ENCODE measurements around the gene SUGCT.
"Not testable (repeated sequence)": the region's sequence is repeated elsewhere in the genome, so short reads cannot be mapped to it uniquely, and the experiment has no call there.

Gene SUGCT

GRCh38 chr7:40199076-40199802 is 64.4 kb downstream of the SUGCT start:
- DNase-seq (ENCODE audit: low read depth, low spot score): peak; percentile 45

GRCh38 chr7:40200791-40201190 is 66.0 kb downstream of the SUGCT start:
- DNase-seq (ENCODE audit: low read depth, low spot score): peak; percentile 43

DNA sequence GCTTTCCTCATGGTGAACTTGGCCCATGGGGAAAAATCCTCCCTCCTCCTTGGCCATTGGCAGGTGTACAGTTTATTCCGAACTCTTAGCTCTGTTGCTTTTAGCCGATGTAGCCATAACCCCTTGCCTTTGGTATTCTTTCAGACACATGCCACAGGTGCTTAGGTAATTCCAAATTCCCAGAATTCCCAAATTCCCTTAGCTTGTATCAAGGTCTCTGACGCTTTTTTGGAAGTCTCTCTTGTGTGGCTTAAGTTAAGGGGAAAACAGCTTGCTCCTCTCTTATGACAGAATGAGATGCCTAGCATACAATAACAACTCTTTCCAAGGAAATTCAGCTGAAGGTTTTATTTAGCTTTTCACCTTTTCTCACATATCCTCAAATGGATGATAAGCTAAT is 68.0 kb downstream of the SUGCT start:
- no peak for DNase-seq (ENCODE audit: low read depth, low spot score)

GRCh38 chr7:40204581-40204980 is 69.8 kb downstream of the SUGCT start:
- no peak for DNase-seq (ENCODE audit: low read depth, low spot score)

DNA sequence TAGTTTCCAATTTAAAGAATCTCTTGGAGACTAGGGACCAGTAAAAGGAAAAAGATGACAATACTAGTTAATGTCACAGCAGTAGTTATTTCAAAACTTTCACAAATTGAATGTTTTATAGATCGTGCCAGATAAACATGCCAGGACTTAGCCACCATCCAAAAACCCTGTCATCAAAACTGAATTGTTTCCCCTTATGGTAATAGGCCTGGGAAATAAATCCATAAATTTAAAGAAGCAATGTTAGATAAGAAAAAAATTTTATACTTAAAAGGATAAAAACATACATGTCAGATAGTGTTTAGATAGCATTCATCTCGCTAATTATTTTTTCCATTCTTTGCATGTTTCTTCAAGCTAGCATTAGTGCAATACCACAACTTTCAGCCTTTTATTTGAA is 71.2 kb downstream of the SUGCT start:
- DNase-seq (ENCODE audit: low read depth, low spot score): no peak

DNA sequence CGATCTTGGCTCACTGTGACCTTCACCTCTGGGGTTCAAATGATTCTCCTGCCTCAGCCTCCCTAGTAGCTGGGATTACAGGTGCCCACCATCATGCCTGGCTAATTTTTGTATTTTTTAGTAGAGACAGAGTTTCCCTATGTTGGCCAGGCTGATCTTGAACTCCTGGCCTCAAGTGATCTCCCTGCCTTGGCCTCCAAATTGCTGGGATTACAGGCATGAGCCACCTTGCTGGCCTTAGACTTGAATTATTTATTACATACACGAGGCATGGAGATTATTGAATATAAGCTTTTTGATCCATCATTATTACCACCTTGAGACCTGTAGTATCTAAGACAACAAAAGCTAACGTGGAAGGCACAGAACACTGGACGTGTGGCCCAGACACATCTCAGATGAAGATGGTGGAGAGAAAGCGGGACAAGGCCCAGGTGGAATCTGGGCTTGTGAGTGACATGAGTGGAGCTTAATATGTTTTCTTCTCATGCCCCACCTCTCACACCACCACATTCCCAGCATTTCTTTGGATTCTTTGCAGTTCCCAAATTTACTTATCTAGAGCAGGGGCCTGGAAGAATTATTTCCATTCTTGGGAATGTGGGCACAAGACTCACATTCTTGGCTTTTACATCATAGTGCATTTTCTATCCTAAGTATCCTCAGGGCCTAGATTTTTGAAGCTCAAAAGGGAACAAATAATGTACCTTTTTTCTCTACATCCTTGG is 76.6 kb downstream of the SUGCT start:
- no peak for DNase-seq (ENCODE audit: low read depth, low spot score)

DNA sequence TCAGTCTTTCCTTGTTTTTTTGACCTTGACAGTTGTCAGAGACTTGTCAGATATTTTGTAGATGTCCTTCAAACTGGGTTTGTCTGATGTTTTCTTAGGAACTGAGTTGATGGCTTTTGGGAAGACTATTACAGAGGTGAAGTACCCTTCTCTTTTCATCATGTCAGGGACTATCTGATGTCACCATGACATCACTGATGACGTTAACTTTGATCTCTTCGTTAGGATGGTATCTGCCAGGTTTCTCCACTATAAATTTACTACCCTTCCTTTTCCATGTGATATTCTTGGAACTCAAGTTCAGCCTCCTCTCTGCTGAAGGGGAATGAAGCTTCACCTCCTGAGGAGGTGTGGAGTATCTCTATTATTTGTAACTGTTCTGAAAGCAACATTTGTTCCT is 78.5 kb downstream of the SUGCT start:
- no peak for DNase-seq (ENCODE audit: low read depth, low spot score)

DNA sequence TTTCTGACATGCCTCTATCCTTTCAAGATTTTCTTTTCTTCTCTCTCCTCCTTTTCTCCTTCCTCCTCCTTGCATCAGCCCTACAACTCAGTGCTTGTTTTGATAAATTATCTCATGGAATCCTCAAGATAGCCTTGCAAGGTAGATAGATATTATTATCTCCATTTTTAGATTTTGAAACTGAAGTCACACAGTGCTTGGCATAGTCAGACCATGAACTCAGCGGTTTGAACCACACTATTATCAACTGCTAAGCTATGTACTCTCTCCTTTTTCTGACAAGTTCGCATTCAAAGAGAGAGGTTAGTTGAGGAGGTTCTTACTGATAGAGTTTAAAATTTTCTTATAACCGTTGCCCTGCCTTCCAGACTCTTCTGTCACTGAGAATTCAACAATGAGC is 79.1 kb downstream of the SUGCT start:
- DNase-seq (ENCODE audit: low read depth, low spot score): no peak

GRCh38 chr7:40218612-40219011 is 83.8 kb downstream of the SUGCT start:
- DNase-seq (ENCODE audit: low read depth, low spot score): not testable (repeated sequence)

DNA sequence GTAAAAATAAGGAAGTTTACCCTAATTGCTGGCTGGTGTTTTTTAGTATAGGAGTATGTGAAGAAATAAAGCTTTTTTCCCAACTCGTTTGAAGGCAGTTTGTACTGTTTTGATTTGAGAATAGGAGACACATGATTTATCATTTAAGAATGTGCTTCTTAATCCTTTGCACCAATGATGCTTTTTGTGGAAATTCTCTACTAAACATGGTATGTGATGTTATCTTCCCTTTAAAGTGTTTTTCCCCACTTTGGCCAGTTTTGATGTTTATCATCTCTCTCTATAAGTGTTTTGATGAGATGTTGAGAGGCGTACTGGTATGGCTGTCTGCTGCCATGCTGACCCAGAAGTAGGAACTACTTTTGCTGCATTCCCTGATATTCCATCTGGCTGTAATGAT is 85.1 kb downstream of the SUGCT start:
- DNase-seq (ENCODE audit: low read depth, low spot score): no peak

DNA sequence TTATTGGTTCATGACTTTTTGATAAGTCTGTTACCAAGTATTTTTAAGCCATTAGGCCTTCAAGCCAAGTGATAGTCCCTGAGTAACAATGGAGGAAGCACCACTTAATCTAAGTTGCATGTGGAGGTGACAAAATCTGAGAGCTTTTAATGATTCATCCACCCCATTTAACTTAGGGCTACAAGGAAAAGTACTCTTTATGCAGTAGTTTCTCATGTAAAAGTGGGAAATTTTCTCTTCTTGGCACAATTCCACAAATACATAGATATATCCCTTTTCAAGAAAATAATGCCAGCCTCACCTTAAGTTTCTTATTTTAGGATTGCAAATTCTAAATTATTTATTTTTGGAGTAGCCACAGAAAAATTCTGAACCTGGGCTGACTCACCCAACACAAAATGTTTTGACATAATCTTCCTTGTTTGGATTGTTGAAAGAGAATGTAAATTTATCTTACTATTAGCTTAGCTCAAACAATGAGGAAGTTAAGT is 85.7 kb downstream of the SUGCT start:
- DNase-seq (ENCODE audit: low read depth, low spot score): no peak

DNA sequence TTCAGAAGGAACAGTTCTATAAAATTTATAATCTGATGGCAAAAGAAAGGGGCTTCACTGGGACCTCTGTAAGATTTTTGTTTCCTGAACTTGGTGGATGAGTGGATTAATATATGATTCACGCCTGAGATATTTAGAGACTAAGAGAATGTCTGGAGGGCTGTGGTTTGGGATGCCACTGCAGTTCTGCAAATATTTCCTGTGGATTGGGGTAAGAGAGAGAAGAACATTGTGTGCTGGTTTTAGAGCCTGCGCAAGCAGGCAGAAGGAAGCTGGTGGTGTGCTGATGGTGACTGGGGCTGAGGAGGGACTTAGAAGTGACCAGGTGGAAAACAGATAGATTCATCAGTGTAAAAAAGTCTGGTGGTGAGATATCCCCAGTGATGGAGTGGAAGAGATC is 87.0 kb downstream of the SUGCT start:
- peak; percentile 80 for DNase-seq (ENCODE audit: low read depth, low spot score)

DNA sequence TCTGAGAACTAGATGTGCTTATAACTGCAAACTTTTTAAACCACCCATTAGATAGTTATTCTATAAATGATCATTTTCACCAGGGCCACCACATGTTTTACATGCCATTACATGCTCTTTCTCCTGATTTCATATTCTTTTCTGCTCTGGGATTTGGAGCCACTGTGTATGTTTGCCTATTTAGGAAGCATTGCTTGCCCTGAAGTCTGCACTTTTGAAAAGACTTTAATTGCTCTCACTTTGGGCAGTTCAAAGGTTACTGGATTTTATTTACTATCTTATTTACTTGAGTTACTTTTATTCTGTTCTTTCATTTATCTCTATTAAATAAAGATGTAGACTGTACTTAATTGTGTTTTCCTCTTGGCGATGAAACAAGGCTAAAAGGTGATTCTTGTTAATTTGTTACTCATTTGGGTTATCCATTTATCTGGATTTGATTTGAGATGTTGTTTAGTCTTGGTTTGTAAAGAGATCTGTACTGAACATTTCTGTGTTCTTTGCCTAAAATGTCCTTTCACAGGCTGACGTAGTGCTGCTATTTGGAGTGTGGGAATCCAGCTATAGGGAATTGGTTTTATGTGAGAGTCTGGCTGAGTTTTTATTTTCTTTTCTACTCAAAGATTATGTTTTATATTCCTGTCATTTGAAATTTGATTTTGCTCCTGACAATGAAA is 88.8 kb downstream of the SUGCT start:
- DNase-seq (ENCODE audit: low read depth, low spot score): no peak

DNA sequence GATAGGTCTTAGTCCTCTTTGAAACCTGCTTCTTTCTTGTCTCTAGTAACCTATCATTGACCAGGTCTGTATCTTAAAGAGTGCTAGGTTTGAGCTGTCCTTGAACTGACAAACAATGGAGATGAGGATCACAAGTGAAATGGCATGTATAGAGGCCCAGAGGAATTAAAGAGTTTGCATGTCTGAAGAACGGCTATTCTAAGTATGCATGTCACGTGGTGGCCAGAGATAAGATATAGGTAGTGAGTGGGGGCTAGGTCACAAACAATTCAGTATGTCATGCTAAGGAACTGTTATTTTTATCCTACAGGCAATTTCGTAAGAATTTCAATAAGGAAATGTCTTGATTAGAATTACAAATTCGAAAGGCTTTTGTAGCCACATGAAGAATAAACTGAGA is 95.3 kb downstream of the SUGCT start:
- no peak for DNase-seq (ENCODE audit: low read depth, low spot score)

DNA sequence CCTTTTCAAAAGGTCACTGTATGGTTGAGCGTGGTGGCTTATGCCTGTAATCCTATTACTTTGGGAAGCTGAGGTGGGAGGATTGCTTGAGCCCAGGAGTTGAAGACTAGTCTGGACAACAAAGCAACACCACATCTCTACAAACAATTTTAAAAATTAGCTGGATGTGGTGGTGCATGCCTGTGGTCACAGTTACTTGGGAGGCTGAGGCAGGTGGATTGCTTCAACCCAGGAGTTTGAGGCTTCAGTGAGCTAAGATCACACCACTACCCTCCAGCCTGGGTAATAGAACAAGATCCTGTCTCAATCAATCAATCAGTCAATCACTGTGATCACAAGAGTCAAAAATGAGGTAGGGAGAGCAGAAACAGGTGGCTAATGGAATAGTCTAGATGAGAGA is 97.0 kb downstream of the SUGCT start:
- no peak for DNase-seq (ENCODE audit: low read depth, low spot score)

- DNase-seq (ENCODE audit: low read depth, low spot score): peak; percentile 59
These were observed 97.6 kb downstream of the SUGCT start for GRCh38 chr7:40232242-40232893.

DNA sequence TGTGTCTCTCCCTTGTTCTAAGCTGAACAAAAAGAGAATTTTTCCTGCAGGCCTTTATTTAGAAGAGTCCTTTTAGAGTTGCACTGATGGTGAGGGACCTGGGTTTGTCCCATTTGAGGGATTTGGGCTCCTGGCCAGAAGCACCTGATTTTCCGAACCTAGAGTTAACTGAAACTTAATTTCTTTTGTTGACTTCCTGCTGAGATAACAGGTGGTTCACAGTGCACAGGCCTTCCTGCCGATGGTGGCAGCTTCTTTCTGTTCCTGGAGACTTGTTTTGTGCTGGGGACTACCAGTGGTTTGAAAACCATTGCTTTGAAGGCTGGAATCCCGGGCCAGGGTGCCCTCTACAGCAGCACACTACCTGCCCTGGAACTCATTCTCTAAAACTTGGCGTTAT is 99.2 kb downstream of the SUGCT start:
- DNase-seq (ENCODE audit: low read depth, low spot score): no peak

- DNase-seq (ENCODE audit: low read depth, low spot score): no peak
These were observed 99.9 kb downstream of the SUGCT start for GRCh38 chr7:40234666-40235065.

DNA sequence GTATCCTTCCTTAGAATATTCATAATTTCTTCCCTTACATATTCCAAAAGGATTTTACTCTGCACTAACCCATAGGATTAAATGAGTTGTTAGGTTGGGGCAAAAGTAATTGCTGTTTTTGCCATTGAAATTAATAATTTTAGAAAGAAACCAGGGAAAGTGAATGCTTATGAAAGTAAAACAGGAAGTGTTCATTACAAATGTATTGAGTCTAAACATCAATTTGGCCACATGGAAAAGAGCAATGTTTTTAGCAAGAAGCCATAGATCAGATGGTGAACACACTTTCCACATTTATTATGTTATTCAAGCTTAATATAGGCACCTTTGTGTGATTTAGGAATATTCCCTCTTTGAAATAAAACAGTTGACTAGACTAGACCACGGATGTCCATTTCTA is 102.9 kb downstream of the SUGCT start:
- no peak for DNase-seq (ENCODE audit: low read depth, low spot score)

GRCh38 chr7:40239755-40240303 is 105.0 kb downstream of the SUGCT start:
- DNase-seq (ENCODE audit: low read depth, low spot score): no peak

DNA sequence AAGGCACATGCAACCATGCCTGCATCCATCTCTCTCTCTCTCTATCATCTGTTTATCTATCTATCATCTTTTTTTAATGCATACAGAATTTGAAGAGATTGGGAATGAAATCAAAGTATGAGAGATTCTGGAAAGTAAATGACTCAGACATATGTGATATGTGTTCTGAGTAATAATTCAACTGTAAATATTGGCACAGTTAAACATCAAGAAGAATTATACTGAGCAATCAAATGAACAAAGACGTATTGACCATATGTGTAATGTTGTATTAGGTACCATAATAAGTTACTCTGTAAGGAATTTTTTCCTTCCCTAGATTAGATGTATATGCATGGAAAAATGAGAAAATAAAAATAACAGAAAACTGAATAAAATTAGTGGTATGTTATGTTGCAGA is 108.3 kb downstream of the SUGCT start:
- no peak for DNase-seq (ENCODE audit: low read depth, low spot score)

GRCh38 chr7:40244226-40244625 is 109.4 kb downstream of the SUGCT start:
- DNase-seq (ENCODE audit: low read depth, low spot score): no peak

Data from smooth muscle cell of the brain vasculature (primary cell).